ENCODE measurements around the gene IGF2BP2.
"Not testable (repeated sequence)": the region's sequence is repeated elsewhere in the genome, so short reads cannot be mapped to it uniquely, and the experiment has no call there.

IGF2BP2 gene

DNA sequence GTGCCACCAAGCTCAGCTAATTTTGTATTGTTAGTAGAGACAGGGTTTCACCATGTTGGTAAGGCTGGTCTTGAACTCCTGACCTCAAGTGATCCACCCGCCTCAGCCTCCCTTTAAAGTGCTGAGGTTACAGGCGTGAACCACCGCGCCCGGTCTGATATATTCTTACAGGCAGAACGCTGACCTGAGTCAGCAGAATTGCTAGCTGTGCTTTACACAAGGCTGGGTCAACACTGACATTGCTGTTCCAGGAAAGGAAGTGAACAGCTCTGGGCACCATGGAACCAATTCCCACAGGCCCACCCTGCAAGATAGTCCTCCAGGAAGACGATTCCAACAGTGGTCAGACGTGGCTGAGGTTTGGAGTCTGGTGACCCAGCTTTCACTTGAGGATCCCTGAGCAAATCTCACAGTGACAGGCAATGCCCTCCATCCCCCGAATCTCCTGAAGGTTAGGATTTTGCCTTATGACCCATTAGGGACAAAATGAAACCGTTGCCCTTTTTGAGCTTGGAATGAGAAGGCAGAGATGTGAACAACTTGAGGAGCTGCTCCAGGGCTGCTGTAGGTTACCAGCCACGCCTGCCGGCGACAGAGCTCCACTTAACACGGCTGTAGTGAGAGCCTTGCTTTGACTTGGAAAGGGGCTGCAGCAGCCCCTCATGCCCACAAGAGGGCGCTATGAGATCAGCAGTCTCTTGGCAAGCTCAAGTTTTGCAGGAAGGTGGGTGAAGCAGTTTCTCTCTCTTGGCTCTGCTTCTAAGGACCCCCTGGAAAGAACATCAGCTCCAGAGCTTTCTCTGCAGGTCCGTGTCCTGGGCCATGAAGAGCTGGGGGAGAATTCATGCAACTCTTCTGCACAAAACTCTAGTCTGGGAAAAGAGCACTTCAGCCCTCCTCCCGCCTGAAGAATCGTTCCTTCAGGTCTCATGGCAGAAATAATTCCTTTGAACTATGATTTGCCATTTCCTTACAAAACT lies 164.6 kb downstream of the IGF2BP2 start:
- peak; percentile 40 for DNase-seq (ENCODE audit: low spot score)

DNA sequence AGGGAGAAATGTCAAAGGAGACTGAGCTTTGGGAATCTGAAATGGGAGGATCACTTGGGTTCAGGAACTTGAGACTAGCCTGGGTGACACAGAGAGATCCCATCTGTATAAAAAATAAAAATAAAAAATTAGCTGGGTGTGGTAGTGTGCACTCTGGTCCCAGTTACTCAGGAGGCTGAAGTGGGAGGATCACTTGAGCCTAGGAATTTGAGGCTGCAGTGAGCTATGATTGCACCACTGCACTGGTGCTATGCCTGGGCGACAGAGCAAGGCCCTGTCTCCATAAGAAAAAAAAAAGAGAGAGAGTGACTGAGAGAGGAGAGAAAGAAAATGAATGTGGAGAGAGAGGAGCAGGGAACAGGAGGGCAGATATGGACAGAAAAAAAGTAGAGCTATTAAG lies 165.9 kb downstream of the IGF2BP2 start:
- no peak for DNase-seq (ENCODE audit: low spot score)

DNA sequence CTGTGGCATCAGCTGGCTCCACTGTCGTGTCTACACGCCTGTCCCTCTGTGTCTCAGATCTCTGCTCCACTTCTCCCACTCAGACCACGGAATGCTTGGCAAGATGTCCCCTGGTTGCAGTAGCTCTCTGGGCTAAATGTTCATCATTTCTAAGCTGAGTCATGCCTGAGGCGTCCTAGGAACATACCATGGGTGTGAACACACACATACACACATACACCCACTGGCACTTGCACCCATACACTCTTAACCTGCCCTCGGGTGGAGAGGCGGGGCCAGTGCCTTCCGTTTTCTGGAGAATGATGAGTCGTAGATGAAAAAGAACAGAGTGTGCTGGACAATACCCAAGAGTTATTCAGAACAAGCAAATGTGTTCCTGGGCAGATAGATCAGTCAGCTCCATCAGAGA lies 166.3 kb downstream of the IGF2BP2 start:
- DNase-seq (ENCODE audit: low spot score), result no peak

DNA sequence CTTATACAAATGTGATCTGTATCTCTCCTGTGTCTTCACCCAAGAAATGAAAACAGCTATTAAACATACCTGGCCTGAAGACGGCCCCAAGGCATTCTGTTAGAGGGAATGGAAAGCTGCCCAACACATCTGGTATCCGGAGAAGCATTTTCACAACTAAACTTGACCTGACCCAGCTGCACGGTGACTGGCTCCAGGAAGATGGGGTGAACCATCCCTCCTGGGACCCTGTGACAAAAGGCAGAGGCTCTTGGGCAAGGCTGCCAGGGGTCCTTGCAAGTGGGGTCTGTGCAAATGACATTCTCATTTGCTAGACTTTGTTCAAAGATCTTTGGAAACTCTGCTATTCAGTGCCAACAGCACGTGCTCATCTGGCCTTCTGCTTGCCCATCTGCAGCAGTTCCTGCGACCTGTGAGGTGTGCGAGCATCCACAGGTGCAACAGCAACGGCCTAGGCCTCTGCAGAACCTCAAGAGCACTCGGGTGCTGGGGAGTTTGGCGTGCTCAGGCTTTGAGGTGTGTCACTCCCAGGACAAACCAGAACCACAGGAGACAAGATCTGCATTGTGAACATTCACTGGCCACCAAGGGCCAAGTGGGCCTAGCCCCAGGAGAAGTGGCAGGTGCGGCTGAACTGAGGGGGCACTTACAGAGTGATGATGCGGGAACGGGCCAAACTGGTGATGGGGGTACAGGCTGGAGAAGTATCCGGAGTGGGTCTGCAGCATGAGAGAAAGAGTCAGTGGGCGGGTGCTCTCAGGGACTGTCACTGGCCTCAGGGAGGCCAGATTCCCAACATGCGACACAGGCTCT lies 166.9 kb downstream of the IGF2BP2 start:
- DNase-seq (ENCODE audit: low spot score), result no peak

DNA sequence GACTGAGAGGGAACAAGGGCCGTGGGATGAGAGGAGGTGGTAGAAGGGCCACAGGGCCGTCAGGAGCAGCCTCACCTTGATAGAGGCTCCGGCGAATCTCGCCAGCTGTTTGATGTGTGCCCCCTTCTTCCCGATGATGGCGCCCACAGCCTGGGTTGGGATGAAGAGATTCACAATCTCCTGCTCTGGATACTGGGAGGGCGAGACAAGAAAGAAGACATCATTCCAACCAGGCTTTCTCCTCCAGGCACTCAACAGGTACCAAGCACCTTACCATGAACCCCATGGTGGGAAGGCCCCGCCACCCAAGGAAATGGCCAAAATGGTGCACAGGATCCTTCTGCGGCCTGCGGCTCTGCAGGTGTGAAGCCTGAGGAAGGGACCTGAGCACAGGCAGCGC lies 167.6 kb downstream of the IGF2BP2 start:
- DNase-seq (ENCODE audit: low spot score), result no peak

DNA sequence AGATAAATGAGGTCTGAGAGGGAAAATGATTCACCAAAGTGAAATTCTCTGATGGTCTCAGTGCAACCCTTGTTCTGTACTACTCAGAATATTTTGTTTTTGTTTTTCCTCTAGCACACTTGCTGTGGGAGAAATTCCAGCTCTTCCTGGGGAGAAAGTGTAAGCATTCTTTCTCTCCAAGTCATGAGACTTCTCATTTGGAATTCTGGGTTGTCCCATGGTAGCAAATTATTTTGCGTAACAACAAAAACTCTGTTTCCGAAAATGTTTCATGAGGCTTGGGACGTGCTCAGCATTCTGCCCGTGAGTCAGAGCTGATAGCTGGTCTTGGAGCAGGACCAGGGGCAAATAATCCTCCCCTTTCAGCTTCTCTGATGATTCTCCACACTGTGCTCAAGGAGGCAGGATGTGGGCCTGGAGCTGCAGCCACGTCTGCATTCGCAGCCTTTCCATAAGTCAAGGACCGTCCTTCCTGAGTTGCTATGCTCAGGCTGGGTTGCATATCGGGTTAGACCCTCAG lies 168.5 kb downstream of the IGF2BP2 start:
- no peak for DNase-seq (ENCODE audit: low spot score)

DNA sequence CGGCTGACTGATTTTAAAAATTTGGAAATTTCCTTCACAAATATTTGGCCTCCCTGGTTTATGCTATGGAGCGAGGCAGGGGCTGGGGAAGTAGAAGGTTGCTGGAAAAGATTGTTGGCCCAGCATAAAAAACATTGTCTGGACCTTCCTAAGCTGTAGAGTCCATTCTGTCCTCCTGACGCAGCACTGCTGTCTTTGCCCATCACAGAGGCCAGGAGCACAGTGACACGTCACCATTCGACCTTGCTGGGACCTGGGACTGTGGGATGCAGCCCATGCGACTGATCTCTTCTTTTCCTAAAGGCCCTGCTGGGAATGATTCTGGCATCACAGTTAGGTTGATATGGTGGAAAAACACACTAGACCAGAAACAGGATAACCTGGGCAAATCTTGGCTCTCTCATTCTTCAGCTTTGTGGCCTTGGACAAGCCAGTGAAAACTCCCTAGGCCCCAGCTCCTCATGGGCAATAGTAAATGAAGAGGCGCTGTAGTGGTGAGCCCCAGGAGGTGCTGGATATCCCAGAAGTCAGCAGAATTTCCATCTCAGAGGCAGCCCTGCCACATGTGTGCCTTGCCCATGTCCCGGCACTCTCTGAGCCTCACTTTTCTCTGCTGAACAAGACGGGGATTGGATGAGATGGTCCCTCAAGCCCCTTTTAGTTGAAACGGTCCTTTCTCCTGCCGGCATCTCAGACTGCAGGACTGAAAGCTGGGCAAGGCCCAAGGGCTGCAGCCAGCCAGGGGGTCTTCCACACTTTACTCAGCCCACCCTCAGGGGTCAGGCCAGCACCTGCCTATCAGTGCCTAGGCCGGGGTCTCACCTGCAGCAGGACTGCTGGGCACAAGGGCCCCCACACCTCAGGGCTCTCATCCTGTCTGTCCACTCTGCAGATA lies 169.2 kb downstream of the IGF2BP2 start:
- DNase-seq (ENCODE audit: low spot score), result no peak

DNA sequence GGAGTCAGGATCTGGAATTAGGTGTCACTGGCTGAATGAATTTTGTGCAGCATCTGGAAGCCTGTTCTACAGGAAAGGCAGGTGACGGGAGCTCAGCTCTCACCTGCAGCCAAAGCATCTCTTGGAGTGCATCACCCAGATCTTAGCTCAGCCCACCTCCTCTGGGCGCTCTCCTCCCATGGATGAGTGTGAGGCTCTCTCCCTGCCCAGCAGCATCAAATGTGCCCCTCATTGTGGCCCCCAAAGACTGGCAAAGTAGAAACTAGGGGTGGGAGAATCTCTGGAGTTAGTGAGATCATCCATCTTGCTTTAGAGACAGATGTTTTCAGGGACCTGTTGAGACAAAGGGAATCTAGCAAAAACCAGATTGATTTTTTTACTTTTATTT lies 170.1 kb downstream of the IGF2BP2 start:
- no peak for DNase-seq (ENCODE audit: low spot score)

DNA sequence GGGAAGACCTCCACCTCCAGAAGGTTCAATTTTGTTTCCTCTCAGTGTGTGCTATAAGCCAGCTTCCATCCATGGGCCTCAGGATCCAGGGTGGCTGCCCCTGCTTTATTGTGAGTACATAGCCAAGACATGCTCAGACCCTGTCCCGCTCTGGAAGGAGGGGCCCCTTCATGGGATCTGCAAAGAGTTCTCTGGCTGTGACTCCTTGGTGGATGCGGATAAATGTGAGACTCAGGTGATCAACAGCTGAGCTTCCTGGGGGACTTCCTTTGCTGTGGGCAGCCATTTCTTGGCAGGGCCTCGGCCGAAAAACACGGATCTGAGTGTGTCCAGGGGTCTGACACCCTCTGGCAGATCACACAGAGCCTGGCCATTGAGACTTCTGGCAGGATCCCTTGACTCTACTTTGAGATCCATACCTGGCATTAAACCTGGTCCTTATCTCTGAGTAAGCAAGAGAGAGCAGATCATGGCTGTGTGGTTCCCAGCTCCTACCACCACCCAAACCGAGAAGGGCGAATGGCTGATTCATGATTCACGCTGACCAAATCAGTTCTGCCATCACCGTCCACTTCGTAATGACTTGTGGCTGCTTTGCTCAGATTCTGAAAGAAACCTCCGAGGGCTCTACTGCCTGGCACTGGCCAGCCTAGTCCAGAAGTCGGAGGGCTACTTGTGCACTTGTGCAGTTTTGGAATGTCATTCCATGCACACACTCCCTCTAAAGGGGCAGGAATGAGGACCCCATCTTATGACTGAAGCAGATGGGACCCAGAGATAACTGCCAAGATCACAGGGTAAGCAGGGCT lies 170.7 kb downstream of the IGF2BP2 start:
- DNase-seq (ENCODE audit: low spot score), result no peak

DNA sequence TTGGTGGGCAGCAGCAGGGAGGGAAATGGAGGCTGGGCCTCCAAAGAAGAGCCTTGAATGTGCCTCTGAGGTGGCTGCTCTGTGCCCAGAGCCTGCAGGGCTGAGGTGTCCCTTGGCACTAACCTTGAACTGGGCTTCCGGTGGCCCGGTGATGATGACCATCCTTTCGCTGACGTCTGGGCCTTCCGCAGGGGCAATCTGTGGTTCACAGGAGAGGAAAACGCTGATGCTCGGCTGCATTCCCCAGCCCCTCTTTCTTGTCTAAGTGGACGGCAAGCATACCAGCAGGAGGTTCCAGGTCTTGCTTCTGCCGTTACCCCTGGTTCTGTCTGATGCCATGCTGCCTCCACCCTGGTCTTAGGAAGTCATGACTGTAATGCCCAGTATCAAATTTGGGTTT lies 172.9 kb downstream of the IGF2BP2 start:
- DNase-seq (ENCODE audit: low spot score), result no peak

DNA sequence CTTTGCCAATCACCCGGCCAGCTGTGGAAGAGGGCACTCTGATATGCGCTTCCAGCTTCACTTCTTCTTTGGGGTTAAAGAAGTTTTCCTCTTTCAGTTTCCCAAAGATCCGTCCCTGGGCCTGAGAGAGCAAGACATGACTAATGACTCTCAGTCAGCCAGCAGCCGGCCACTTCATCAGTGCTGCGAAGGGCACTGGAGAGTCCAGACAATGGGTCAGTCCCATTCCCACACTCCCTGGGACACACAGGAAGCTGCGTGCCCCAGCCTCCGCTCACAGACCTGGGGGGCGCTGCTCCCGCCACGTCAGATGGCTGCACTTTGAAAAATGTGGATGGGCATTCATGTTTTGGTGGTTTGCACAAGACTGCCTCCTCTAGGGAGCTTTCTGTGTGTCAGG lies 175.4 kb downstream of the IGF2BP2 start:
- DNase-seq (ENCODE audit: low spot score), result no peak

DNA sequence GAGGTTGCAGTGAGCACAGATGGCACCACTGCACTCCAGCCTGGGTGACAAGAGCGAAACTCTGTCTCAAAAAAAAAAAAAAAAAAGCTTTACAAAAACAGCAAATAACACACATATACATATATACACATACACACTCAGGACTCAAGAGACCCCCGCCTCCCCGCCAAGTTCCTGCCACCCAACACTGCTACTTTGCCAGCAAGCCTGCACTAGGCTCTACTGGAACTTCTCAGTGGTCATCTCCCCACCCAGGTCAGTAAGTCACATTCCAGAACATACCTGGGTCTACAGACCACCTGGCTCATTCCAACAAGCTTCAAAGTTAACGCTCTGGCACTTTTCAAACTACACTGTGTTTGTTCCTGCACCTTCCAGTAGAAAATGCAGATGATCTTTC lies 176.4 kb downstream of the IGF2BP2 start:
- no peak for DNase-seq (ENCODE audit: low spot score)

DNA sequence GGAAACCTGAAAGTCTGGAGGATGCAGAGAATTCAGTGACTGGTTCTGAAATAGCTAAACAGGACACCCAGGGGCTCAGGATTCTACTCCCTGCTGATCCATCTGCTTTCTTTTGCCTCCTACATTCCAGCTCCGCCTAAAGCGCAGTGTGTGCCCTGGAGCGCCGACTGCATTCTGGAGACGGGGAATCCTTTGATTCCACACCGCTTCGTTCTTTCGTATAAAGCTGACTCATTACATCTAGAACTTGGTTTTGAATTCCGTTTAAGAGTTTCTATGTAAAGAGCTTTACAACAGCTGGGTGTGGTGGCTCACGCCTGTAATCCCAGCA lies 177.0 kb downstream of the IGF2BP2 start:
- DNase-seq (ENCODE audit: low spot score), result no peak

DNA sequence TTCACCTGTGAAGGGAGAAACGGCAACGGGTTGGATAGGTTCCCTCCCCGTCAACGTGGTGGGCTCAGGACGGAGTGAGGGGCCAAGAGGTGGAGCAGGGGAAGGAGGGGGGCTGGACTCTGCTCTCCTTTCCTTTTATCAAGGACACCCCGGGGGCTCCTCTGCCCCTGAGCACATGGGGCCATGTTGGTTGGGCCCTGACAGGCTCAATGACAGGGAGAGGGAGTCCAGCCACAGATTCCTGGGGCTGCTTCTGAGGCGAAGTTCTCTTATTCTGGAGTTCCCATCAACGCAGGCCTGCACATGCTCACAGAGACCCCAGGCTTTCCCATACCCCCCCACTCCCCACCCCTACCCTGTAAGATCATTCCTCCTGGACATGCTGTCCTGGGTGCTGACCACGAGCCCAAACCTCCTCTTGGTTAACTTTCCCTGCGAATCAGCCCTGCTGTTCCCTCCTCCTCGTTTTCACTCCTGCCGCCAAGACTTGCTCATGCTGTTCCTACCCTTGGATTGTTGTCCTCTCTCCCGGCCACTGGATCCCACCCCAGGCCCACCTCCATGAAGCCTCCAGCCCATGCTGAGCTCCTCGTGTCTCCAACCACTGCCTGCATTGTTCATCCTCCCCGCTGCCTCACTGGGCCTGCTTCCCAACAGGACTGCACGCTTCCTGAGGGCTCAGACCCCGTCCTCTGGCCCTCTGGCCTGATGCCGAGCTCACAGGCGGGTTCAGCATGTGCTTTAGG lies 177.5 kb downstream of the IGF2BP2 start:
- no peak for DNase-seq (ENCODE audit: low spot score)

DNA sequence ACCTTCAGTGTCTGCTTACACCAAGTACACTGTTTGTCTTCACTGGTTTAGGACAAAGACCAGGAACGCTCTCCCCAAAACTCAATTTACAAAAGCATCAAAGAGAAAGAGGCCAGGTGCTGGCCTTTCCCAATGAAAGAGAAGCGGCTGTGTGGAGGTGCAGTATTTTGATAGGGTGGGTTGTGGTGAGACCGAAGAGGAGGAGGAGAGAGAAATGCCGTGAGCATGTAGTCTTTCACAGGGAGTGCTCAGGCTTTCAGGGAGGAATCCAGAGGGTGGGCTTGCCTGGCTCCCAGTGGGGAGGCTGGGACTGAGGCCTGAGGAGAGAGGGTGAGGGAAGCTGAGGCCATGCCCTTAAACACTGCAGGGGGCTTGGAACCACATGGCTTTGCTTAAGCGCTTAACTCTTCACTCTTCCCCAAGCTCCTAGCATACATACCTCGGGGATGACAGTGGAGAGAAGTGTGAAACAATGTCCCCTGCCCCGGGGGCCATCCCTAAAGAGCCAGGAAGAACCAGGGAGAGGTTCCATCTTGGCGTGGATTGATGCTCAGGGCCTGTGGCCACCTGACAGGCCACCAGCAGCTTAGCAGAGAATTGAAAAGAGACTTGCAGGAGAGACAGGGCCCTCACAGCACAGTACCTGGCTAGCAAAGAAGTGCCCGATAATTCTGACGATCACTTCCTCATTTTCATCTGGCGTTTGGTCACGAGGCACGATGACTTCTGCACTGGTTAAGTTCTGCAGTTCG lies 178.3 kb downstream of the IGF2BP2 start:
- DNase-seq (ENCODE audit: low spot score), result no peak

DNA sequence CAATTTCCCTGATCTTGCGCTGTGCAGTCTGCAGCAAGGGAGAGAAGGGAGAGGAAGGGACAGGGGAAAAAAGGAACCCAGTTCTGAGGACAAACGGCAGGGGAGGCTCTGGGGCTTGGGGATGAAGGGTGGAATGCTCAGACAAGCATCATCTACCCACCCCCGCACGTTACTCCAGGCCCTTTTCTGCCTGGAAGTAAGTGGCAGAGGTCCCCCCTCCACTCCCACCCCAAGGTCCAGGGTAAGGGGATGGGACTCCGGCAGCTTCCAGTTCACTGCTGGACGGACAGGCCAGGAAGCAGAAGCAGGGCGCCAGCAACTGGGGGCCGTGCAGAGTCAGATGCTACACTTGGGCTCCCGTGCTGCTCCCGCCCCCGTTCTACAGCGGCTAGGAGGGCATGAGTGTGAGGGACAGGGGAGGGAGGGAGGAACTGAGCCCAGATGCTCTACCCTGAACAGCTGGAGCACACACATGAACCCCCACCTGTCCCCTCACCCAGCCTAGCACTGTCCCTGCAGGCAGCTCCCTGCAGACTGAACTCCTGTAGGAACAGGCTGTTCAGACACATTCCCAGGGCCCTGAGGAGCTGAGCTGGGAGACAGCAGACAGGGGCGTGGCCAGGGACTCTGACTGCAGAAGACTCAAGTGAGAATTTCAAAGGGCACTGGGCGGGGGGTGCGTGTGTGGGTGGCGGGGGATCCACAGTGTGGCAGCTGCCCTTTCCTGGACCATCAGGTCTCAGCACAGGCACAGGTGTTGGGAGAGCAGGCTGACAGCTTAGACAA lies 179.1 kb downstream of the IGF2BP2 start:
- no peak for DNase-seq (ENCODE audit: low spot score)

DNA sequence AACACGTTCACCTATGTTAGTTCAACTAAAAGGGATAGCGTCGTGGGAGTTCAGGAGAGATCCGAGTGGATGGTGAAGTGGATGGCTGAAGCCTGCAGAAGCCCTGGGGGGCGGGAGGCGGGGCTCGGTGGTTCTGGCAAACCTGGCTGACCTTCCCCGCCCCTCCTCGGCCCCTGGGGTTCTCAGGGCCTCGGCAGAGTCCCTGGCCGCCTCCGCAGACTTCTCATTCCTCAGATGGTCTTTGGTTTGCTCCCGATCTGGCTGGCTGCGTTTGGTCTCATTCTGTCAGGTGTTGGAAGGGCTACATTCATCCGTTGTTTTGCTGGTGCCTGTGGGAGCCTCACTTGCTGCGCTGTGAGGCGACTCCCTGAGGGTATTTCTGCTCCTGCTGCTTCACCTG lies 179.7 kb downstream of the IGF2BP2 start:
- DNase-seq (ENCODE audit: low spot score), result not testable (repeated sequence)

DNA sequence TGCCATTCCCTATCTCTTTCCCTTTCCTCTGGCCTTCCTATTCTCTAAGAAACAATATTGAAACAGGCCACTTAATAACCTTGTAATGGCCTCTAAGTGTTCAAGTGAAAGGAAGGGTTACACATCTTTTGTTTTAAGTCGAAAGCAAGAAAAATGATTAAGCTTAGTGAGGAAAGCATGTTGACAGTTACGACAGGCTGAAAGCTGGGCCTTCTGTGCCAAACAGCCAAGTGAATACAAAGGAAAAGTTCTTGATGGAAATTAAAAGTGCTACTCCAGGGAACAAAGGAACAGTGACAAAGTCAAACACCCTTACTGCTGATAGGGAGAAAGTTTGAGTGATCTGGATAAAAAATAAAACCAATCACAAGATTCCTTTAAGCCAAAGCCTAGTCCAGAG lies 184.5 kb downstream of the IGF2BP2 start:
- DNase-seq (ENCODE audit: low spot score), result no peak
